Fibroblast of mammary gland (primary cell): ENCODE results near the gene NCOR1.

Source experiments
- DNase-seq: peaks from one replicate; pipeline ENCODE4 v3.0.0-alpha.2; 2010; ENCODE audit warnings: low read depth
- H3K4me3 ChIP-seq: 2 replicates; pipeline ENCODE4 v1.5.1; 2011; ENCODE audit warnings: low read depth, mild to moderate bottlenecking, low read length, moderate library complexity; ENCODE audit not compliant: control insufficient read depth
- CTCF ChIP-seq: conservative IDR thresholded peaks from 2 replicates; pipeline ENCODE4 v1.5.1; 2011; ENCODE audit warnings: low read depth, low read length, inconsistent platforms; ENCODE audit not compliant: control insufficient read depth, insufficient read depth

Gene NCOR1

DNA sequence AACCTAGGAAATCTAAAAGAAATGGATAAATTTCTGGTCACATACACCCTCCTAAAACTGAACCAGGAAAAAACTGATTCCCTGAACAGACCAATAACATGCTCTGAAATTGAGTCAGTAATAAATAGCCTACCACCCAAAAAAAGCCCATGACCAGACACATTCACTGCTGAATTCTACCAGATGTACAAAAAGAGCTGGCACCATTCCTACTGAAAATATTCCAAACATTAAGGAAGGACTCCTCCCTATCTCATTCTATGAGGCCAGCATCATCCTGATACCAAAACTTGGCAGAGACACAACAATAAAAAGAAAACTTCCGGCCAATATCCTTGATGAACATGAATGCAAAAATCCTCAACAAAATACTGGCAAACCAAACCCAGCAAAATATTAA is 162.8 kb downstream of the NCOR1 start:
- no peak for TF ChIP-seq CTCF
- DNase-seq = peak; percentile 41
- no peak overlapping the region for H3K4me3 ChIP-seq

GRCh38 chr17:16050844-16051243 is 164.5 kb downstream of the NCOR1 start:
- TF ChIP-seq CTCF = no peak
- DNase-seq = no peak
- H3K4me3 ChIP-seq = no peak overlapping the region

GRCh38 chr17:16048811-16049449 is 166.4 kb downstream of the NCOR1 start:
- TF ChIP-seq CTCF = no peak
- H3K4me3 ChIP-seq = no peak overlapping the region
- no peak for DNase-seq

- no peak for DNase-seq
These were observed 168.4 kb downstream of the NCOR1 start for GRCh38 chr17:16046966-16047365.

DNA sequence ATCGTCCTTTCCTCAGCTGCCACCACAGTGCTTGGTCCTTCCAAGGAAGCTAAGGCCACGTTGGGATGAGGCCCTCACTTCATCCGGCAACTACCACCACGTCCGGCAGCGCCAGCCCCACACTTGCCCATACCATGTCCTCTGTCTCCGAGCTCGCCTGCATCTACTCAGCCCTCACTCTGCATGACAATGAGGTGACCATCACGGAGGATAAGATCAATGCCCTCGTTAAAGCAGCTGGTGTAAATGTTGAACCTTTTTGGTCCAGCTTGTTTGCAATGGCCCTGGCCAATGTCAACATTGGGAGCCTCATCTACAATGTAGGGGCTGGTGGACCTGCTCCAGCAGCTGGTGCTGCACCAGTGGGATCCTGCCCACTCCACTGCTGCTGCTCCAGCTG is 170.8 kb downstream of the NCOR1 start:
- DNase-seq = no peak
- no peak overlapping the region for H3K4me3 ChIP-seq
- no peak for TF ChIP-seq CTCF

More at GRCh38 chr17:16046966-16047365, 168.4 kb downstream of the NCOR1 start:
- TF ChIP-seq CTCF = no peak
- no peak overlapping the region for H3K4me3 ChIP-seq

DNA sequence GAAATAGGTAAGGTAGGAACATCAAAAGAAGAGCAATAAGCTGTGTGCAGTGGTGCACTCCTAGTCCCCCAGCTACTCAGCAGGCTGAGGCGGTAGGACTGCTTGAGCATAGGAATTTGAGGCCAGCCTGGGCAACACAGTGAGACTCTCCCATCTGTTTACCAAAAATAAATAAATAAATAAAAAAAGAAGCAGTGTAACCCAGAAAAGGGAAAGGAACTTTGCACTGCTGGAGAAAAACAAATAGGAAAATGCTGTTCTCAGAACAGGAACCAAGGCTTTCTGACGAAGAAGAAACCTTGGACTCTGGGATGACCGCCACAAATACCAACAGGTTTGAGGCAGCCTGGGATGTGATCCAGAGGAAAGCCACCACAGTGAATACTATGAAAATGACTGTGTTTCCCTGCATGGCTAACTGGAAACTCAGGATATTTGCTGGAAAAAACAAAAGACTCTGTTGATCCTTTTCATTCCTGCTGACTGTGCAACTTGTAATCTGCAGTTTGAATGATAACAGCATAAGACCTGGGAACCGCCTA is 174.6 kb downstream of the NCOR1 start:
- peak; percentile 81 for DNase-seq
- no peak for TF ChIP-seq CTCF
- no peak overlapping the region for H3K4me3 ChIP-seq
